ENCODE measurements around the gene GRID2IP.

GRID2IP gene

DNA sequence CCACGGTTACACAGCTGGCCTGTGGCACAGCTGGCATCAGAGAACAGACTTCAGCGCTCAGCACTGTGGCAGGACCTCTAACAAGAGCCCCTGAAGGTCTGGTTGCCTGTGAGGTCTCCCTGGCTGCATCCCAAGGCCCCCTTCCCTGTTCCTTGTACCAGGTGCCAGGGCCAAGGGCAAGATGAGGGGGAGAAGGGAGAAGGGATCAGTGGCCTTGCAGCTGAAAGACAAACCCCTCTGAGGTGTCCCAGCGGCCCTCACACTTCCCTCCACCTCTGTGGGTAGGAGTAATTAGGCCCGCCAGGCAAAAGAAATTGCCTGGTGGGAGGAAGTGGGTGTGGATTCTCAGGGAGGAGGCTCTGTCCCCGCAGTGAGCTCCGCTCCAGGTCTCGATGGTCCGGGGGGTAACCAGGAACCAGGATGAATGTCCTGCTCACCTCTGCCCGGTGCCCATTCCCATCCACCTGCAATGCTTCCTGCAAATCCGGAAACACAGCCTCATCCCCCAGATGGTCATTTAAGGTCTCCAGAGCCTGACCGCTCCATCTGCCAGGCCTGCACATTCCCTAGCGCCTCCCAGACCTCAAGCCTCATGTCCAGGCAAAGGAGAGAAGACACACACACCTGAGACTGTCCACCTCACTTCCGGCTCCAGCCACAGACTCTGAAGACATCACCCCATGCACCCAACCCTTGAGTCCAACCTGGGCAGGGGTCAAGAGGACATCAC, 22.7 kb downstream of the GRID2IP start:
- DNase-seq = no peak

DNA sequence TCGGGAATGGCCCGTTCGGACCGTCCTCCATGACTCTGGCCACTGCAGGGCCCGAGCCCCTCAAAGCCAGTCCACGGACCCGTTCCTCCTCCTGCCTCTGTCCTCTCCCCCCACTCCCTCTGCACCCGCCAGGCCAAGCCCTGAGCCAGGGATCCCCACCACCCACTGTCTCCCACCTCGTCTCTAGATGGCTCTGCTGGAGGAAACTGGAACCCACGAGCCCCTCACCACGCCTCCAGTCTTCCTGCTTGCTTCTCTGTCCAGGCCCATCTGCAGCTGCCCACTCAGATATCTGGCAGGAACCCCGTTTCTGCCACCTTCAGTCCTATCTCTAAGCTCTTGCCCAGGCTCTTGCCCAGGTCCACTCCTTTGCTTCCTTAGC, 24.3 kb downstream of the GRID2IP start:
- no peak for DNase-seq

DNA sequence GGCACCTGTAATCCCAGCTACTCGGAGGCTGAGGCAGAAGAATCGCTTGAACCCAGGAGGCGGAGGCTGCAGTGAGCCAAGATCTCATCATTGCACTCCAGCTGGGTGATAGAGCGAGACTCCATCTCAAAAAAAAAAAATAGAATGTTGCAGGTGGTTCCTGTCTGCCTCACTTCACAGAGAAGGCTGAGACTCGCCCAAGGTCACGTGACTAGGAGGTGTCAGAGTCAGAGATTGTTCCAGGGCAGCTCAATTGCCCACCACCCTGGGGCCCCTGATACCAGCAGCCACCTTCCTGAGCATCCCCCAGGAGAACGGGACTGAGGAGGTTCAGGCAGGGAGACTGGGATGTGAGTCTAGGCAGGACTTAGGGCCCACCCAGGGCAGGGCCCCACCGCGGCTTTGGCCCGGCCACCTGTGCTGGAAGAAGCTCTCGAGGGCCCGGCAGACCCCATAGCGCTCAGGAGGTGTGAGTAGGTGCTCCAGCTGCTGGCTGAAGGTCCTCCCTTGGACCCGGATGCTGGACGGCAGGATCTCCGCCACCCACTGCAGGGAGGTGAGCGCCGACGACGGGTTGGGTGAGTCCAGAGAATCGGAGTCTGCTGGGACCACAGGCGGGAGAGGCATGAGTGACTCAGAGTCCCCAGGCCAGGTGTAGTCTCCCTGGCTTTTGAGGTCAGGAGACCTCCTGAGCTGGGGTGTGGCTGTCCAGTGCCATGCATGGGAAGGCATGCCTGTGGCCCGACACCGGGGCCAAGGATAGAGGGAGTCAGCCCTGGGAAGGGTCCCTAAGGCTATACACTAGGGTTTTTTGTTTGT, 30.9 kb downstream of the GRID2IP start:
- no peak for DNase-seq

DNA sequence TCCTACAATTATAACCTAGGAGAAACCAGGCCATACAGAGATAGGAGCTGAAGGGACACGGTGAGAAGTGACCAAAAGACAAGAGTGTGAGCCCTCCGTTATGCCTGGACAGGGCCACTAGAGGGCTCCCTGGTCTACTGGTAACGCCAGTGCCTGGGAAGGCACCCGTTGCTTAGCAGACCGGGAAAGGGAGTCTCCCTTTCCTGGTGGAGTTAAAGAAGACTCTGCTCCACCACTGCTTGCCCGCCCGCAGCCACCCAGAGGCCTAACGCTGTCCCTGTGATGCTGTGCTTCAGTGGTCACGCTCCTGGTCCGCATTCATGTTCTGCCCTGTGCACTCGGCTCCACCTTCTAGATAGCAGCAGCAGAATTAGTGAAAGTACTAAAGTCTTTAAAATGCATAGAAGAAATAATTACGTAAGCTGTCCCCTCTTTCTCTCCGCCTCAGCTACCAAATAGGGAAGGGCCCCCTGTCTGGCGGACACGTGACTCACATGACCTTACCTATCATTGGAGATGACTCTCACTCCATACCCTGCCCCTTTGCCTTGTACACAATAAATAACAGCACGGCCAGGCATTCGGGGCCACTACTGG, 34.8 kb downstream of the GRID2IP start:
- peak in 55 of 58 donors; percentile 8 to 88 (median 67) for DNase-seq

DNA sequence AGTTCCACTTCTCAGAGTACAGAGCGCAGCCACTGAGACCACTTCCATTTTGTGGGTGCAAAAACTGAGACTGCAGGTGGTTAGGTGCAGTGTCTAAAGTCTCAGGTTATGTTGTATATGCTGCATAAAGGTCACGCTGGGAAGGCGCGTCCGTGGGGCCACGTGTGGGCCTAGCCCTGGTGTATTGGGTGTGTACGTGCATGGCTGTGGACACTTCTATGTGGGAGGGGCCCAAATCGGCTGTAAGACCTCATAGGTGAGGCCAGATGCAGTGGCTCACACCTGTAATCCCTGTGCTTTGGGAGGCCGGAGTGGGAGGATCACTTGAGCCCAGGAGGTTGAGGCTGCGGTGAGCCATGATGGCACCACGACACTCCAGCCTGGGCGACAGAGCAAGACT, 37.7 kb downstream of the GRID2IP start:
- no peak for DNase-seq

DNA sequence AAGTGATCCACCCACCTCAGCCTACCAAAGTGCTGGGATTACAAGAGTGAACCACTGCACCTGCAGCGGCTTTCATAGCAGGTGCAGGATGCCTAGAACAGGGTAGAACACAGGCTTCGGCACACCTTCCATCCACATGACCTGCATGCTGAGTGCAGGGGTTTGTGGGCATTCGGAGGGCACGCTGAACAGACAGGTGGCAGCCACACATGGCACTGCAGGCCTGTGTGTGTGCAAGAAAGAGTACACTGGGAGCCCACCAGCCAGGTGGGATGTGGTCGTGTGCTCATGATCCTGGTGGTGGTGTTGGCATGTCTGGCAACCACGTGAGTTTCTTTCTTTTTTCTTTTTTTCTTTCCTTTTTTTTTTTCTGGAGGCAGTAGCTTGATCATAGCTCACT, 38.4 kb downstream of the GRID2IP start:
- no peak for DNase-seq

DNA sequence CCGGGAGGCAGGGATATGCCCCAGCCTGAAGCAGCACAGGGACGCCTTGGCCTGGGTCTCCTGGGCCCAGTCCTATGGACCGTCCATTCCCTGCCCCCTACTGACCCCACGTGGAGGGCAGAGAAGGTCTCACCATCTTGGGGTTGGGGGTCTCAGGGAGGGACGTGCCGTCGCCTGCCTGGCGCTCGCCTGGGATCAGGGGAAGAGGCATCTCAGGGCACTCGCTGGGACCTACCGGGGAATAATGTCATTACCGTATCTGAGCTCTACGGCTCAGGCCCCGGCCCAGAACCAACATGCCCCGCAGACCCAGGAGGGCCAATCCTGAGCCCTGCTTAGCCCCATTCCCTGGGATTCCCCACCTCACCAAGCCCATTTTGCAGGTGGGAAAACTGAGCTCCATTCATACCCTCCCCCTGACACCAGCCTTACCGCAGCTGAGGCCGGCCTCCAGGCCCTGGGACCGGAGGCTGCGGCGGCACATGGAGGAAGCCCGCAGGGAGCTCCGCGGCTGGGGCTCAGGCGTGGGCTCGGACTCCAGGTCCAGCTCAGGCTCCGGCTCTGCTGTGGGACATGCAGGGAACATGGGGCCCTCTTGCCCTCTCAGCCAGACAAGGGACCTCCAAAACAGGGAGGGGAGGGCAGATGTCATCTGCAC, 40.7 kb downstream of the GRID2IP start:
- no peak for DNase-seq

DNA sequence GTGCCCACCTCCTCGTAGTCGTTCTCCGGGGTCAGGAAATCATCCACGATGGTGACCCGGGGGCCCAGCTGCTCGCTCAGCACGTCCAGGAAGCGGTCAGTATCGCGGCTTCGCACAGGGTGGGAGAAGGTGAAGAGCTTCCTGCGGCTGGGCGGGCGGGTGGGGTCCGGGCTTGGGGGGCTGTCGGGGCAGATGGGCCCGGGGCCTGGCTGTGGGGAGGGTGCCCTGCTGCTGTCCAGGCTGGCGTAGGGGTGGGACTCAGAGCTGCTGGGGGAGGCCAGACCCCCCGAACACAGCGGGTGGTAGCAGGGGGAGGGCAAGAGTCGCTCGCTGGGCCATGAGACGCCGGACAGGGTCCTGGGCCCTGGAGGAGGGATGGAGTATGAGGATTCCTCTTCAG, 42.3 kb downstream of the GRID2IP start:
- DNase-seq = no peak

DNA sequence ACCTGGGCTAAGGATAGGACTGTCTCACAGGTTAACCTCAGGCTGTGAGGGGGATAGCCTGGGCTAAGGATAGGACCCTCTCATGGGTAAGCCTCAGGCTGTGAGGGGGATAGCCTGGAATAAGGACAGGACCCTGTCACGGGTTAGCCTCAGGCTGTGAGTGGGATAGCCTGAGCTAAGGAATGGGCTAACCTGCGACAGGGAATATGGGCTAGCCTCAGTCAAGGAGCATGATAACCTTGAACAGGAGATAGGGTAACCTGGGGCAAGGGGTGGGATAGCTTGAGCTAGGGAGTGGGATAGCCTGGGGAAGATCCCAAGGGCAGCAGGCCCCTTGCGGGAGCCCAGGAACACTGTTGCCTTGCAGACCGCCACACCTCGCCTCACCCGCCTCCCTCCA, 42.7 kb downstream of the GRID2IP start:
- DNase-seq = no peak

DNA sequence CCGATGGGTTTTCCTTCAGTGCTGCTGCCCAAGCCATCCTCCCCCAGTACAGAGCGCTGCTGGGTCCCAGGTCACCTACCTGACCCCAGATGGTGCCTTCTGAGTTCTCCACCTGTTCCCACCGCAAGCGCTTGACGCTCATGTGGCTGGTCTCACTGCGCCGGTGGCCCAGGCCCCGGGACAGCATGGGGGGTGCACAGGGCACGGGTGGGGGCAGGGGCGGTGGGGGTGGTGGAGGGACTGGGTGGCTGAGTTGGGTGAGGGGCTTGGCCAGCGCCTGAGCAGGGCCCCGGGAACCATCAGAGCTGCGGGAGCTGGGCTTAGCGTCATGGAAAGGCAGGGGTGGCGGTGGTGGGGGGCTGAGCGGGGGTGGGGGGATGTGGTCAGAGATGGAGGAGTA, 43.4 kb downstream of the GRID2IP start:
- DNase-seq = no peak

DNA sequence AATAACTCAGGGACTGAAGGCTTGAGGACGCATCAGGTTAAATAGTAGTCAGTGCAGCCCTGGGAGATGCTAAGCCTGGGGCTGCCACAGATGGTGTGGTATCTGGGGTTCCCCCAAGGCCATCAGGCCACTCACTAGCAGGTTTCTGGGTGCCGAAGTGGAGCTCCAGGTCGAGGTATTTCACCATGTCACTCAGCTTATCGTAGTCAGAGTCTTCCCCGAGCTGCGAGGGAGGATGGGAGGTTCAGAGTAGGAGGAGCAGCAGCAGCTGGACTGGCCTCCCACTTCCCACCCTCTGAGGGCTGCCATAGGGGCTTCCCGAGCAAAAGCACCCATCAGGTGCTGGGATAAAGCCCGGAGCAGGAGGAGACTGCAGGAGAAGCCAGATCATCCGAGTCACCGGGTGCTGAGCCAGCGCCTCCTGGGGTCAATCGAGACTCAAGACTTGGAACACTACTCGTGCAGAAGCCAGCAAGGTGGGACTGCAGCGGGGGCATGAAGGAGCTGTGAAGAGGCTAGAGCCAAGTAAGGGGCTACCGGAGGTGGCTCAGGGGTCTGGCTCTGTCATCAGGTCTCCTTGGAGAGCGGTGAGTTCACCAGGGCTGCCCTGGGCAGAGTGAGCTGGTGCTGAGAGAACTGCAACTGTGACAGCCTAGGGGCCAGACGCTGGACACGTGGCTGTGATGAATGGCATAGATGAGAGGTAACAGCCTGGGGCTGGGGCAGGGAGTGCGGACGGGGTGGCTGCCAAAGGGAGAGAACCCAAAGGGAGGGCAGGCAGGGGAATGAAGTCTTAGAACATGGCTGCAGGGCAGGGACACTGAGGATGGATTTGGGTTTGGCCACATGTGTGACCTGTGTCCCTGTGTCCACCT, 45.3 kb downstream of the GRID2IP start:
- no peak for DNase-seq

DNA sequence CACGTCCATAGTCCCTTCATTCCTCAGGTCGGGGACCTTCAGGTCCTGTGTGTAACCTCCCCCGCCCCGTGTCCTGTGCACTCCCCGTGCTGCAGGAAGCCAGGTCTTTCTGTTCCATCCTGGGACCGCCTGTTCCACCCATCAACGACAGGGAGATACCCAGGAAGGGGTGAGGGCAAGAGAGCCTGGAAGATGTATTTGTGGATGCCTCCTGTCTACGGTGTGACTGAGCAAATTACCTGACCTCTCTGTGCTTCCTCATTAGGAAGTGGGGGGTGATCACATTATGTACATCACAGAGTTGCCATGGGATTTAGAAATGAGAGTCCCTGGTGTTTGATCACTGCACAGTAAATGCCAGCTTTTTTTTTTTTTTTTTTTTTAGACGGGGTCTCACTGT, 46.3 kb downstream of the GRID2IP start:
- no peak for DNase-seq

DNA sequence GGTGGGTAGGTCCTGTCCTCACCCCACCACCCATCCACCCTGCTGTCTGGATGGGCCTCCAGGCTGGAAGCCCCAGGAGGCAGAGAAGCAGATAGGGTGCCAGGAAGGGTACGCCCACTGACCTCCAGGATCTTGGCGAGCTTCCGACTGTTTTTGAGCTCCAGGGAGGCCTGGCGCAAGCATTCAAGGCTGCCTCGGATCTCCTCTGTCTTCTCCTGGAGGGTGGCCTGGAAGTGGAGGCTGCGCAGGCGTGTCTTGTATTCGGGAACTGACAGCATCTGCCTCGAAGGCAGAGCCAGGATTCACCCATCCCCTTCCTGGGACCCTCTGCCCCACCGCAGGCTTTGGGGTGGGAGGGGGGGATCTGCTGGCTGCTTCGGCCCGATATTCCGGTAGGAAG, 48.4 kb downstream of the GRID2IP start:
- DNase-seq = no peak

DNA sequence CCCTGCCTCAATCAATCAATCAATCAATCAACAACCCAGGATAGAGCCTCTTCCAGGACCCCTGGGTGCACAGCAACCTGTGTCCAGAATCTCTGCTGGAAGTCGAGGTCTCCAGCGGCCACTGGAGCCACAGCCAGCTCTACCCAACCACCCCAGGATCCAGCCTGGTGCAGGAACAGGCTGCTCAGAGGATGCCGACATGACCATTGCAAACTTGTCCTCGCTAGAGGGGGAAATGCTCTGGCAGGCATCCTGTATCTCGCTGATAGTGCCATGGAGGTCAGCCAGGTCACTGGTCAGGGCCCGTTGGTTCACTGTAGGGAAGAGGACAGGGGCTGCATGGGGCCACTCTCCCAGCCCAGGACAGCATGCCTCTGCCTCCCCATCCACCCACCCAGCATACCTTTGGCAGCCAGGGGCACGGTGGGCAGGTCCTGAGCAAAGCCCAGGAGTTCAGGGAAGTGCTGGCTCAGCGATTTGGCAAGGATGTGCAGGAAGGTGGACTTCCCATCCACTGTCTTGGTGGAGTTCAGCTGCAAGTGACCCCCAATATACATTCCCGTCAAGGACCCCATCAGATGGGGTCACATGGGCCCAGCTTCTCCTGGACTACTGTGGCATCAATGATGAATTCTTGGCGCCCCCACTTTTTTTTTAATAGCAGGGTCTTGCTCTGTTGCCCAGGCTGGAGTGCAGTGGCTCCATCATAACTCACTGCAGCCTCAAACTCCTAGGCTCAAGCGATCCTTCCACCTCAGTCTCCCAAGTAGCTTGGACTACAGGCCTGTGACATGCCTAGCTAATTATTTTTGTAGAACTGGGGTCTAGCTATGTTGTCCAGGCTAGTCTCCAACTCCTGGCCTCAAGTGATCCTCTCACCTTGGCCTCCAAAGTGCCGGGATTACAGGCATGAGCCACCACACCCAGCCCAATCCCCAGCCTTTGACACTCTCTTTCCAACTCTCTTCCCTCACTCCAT, 49.4 kb downstream of the GRID2IP start:
- no peak for DNase-seq

DNA sequence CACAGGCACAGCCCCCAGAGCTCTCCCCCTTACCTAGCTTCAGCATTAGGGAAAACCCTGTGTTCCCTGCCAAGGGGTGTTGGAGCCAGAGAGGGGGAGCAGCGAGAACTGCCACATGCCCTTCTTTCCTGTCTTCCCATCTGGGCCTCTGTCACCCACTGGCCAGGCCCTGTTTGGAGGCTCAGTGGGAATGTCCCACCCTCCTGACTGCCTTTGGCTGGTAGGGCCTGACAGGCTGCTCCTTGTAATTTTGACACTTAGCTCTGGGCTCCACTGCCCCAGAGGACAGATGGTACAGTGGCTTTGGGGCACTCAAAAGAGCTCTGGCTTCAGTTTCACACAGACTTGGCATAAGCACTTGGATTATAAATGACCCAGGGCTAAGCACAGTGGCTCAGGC, 50.6 kb downstream of the GRID2IP start:
- no peak for DNase-seq

DNA sequence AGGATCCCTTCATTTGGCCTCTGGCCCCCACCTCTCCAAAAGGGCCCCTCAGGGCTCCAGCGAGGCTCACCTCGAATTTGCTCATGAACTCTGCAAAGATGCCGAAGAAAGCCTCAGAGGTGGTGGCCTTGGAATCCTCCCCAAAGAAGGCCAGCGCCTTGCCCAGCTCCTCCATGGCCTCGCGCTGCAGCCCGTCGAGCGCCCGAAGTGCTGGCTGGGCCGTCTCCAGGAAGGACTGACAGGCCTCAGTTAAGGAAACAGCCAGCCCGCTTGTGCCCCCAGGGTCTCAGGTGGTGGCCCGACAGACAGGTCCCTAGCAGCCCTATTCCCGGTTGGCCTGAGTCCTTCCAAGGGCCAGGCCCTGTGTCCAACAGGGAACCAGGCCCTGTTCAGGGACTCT, 53.3 kb downstream of the GRID2IP start:
- DNase-seq = no peak

DNA sequence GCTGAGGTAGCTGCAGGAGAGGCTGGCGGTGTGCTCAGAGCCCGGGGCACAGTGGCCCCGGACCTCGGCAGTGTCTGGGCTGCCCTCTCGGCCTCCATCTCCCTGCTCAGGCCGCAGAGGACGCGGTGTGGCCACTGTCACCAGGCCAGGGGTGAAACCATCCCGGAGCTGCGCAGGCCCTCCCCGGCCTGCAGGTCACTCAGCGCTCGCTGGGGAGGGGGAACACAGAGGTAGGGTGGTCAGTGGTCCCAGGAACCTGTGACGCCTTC, 53.7 kb downstream of the GRID2IP start:
- DNase-seq = no peak

DNA sequence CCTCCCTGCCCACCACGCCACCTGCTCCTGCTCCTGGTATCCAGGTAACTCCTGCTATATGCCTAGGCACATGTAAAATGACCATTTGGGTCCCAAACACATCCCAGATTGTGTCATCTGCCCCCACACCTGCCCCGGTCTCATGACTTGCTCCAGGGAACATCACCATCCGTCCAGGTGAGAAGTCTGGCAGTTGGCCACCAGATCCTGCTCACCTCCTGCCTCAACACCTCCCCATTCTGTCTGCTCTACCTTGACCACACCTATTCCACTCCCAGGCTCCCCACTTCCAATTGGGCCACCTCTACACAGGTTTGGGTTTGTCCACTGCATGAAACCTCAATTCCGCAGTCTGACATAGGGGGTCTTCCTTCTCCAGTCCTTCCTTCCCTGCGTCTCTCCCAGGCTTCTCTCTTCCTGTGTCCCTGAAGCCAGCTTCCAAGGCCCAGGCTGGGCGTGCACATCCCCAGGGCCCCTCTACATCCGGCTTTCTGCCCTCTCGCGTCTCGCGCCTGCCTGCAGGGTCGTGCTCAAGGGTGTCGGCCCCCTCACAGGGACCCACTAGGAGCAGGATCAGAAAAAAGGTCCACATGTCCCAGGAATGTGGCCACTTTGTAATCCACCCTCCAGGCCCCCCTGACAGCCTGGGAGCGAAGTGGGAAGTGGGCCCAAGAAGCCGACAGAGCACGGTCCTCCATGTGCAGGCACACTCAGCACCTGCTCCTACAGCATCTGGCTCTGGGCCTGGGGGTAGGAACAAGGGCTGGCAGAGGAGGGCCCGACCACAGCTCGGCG, 54.2 kb downstream of the GRID2IP start:
- no peak for DNase-seq

DNA sequence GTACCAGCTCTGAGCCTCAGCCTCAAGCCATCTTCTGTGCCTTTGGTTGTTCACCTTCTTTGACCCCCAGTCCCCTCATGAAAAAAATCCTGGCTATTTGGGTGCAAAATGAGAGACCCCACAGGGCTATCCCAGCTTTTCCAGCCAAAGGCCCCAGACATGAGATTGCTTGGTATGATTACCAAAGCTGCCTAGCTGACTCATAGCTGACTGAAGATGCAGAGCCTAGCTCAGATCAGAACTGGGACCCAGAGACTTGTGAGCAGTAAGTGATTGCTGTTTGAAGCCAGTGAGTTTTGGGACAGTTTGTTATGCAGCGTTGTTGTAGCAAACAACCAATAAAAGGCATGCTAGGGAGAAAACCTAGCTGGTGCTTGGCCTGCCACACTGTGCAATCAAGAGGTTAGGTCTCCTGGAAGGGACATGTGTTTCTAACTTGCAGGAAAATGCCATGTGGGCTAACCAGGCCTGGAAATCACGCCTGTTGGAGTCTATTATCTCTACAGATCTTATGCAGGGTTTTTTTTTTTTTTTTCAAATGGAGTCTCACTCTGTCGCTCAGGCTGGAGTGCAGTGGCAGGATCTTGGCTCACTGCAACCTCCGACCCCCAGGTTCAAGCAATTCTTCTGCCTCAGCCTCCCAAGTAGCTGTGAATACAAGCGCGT, 55.5 kb downstream of the GRID2IP start:
- no peak for DNase-seq

Data from anterior cingulate cortex (tissue), 58 donors.